WTC11 (cell line): ENCODE data around the gene LVRN. TPM values are rescaled to one million over a fixed set of nuclear protein-coding genes. Genes with fewer than 3 reads are reported as not detected.

Source experiments
- ATAC-seq: fragments of 200-7000 bp; cut with Tn5 transposase; 2 replicates; pipeline ENCODE4 v1.10.0; 2021; ENCODE audit warnings: mild to moderate bottlenecking, moderate library complexity
- CTCF ChIA-PET: fragments of 300-600 bp; sonication (Branson Sonifier 250); formaldehyde crosslinking; loops from one replicate; lab custom pipeline; 2021; ENCODE audit warnings: antibody characterized with exemption; lab: Charles Lee
- POLR2A ChIA-PET: fragments of 350-600 bp; sonication (Branson Sonifier 250); formaldehyde crosslinking; loops from one replicate; lab custom pipeline; 2021; ENCODE audit warnings: antibody characterized with exemption; lab: Charles Lee
- DNase-seq: peaks from one replicate; pipeline ENCODE4 v3.0.0; 2021; ENCODE audit warnings: low spot score
- H3K27ac Mint-ChIP-seq: 2 replicates; pipeline ENCODE4 v1.8.0; 2021; ENCODE audit warnings: mixed read lengths
- H3K27me3 Mint-ChIP-seq: 2 replicates; pipeline ENCODE4 v1.8.0; 2021; ENCODE audit warnings: low read depth, mild to moderate bottlenecking, moderate library complexity, mixed read lengths
- H3K36me3 Mint-ChIP-seq: 2 replicates; pipeline ENCODE4 v1.8.0; 2021; ENCODE audit warnings: mixed read lengths
- H3K4me1 Mint-ChIP-seq: 2 replicates; pipeline ENCODE4 v1.8.0; 2022; ENCODE audit warnings: mixed read lengths
- H3K4me3 Mint-ChIP-seq: 2 replicates; pipeline ENCODE4 v1.8.0; 2021; ENCODE audit warnings: mild to moderate bottlenecking, moderate library complexity, mixed read lengths
- H3K9me3 Mint-ChIP-seq: 2 replicates; pipeline ENCODE4 v1.8.0; 2021; ENCODE audit warnings: mixed read lengths
- AFF4 ChIP-seq: sonication (generic); formaldehyde crosslinking; IDR thresholded peaks from 2 replicates; pipeline ENCODE4 v1.8.1; 2023; ENCODE audit warnings: mild to moderate bottlenecking, missing genetic modification reagents, borderline replicate concordance
- AR ChIP-seq: fragments of 250-450 bp; sonication (Bioruptor Pico); IDR thresholded peaks from 2 replicates; pipeline ENCODE4 v1.9.0; 2021; ENCODE audit warnings: mild to moderate bottlenecking
- CDX4 ChIP-seq: fragments of 250-450 bp; sonication (Bioruptor Pico); IDR thresholded peaks from 2 replicates; pipeline ENCODE4 v1.9.0; 2021; ENCODE audit warnings: moderate library complexity, mild to moderate bottlenecking, inconsistent platforms, borderline replicate concordance
- FOXP4 ChIP-seq: sonication (generic); formaldehyde crosslinking; IDR thresholded peaks from 2 replicates; pipeline ENCODE4 v1.8.0; 2022; ENCODE audit warnings: mild to moderate bottlenecking, missing genetic modification reagents
- GABPB1 ChIP-seq: sonication (generic); formaldehyde crosslinking; IDR thresholded peaks from 2 replicates; pipeline ENCODE4 v1.8.1; 2023; ENCODE audit warnings: mild to moderate bottlenecking, missing genetic modification reagents
- MAX ChIP-seq: sonication (generic); formaldehyde crosslinking; IDR thresholded peaks from 2 replicates; pipeline ENCODE4 v1.8.0; 2022; ENCODE audit warnings: mild to moderate bottlenecking, missing genetic modification reagents
- MLX ChIP-seq: sonication (generic); formaldehyde crosslinking; IDR thresholded peaks from 2 replicates; pipeline ENCODE4 v1.8.1; 2023; ENCODE audit warnings: mild to moderate bottlenecking, missing genetic modification reagents, moderate library complexity
- MXD4 ChIP-seq: fragments of 250-450 bp; sonication (Bioruptor Pico); IDR thresholded peaks from 2 replicates; pipeline ENCODE4 v1.8.0; 2021; ENCODE audit warnings: mild to moderate bottlenecking, moderate library complexity, borderline replicate concordance
- NFE2L1 ChIP-seq: sonication (generic); formaldehyde crosslinking; IDR thresholded peaks from 2 replicates; pipeline ENCODE4 v1.8.1; 2023; ENCODE audit warnings: missing genetic modification reagents
- NFYB ChIP-seq: sonication (generic); formaldehyde crosslinking; conservative IDR thresholded peaks from 2 replicates; pipeline ENCODE4 v1.8.0; 2022; ENCODE audit warnings: low read depth, missing genetic modification reagents
- NR1H2 ChIP-seq: sonication (generic); formaldehyde crosslinking; IDR thresholded peaks from 2 replicates; pipeline ENCODE4 v1.9.0; 2021; ENCODE audit warnings: mild to moderate bottlenecking, moderate library complexity, missing genetic modification reagents
- NR2C2 ChIP-seq: sonication (generic); formaldehyde crosslinking; IDR thresholded peaks from 2 replicates; pipeline ENCODE4 v1.8.0; 2022; ENCODE audit warnings: mild to moderate bottlenecking, missing genetic modification reagents
- PREB ChIP-seq: sonication (generic); formaldehyde crosslinking; IDR thresholded peaks from 2 replicates; pipeline ENCODE4 v1.8.1; 2022; ENCODE audit warnings: mild to moderate bottlenecking, missing genetic modification reagents, moderate library complexity, borderline replicate concordance
- TEAD1 ChIP-seq: sonication (generic); formaldehyde crosslinking; IDR thresholded peaks from 2 replicates; pipeline ENCODE4 v1.8.0; 2022; ENCODE audit warnings: mild to moderate bottlenecking, missing genetic modification reagents
- TP53 ChIP-seq: sonication (generic); formaldehyde crosslinking; IDR thresholded peaks from 2 replicates; pipeline ENCODE4 v1.8.1; 2023; ENCODE audit warnings: mild to moderate bottlenecking, missing genetic modification reagents
- ZMAT4 ChIP-seq: fragments of 250-450 bp; sonication (Bioruptor Pico); IDR thresholded peaks from 2 replicates; pipeline ENCODE4 v1.9.0; 2021; ENCODE audit warnings: mild to moderate bottlenecking
- ZNF512 ChIP-seq: sonication (generic); formaldehyde crosslinking; IDR thresholded peaks from 2 replicates; pipeline ENCODE4 v1.8.1; 2022; ENCODE audit warnings: missing genetic modification reagents, borderline replicate concordance
- ZSCAN18 ChIP-seq: fragments of 250-450 bp; sonication (Bioruptor Pico); IDR thresholded peaks from 2 replicates; pipeline ENCODE4 v2.1.2; 2022; ENCODE audit warnings: mild to moderate bottlenecking, moderate library complexity
- total RNA-seq: library from RNA; stranded (reverse); gene quantifications from 3 replicates; pipeline ENCODE4 v1.2.3, GENCODE V29; 2021

Gene LVRN
- total RNA-seq, 1 experiment from 2014 or later: 0.13 TPM

- TF ChIP-seq AR (CRISPR knock-in tag): no peak
- TF ChIP-seq TEAD1: no peak
- no peak for TF ChIP-seq TP53 (CRISPR knock-in tag)
- no peak for TF ChIP-seq PREB
- TF ChIP-seq NR1H2 (CRISPR knock-in tag): no peak
- no peak for TF ChIP-seq AFF4 (CRISPR knock-in tag)
- TF ChIP-seq MXD4 (CRISPR knock-in tag): no peak
- no peak for TF ChIP-seq NR2C2 (CRISPR knock-in tag)
Observed at GRCh38 chr5:116013207-116013785, 51.0 kb downstream of the LVRN start (continued).

GRCh38 chr5:116013936-116014335 lies 51.7 kb downstream of the LVRN start:
- no peak for TF ChIP-seq GABPB1
- TF ChIP-seq CDX4 (CRISPR knock-in tag): no peak
- no peak for TF ChIP-seq ZMAT4 (CRISPR knock-in tag)
- no peak for TF ChIP-seq ZSCAN18 (CRISPR knock-in tag)
- no peak for TF ChIP-seq ZNF512 (CRISPR knock-in tag)
- TF ChIP-seq MLX (CRISPR knock-in tag): no peak
- TF ChIP-seq MAX (CRISPR knock-in tag): no peak
- no peak for TF ChIP-seq NFE2L1 (CRISPR knock-in tag)
- no peak for TF ChIP-seq PREB
- TF ChIP-seq FOXP4: no peak
- no peak for TF ChIP-seq NR1H2 (CRISPR knock-in tag)
- no peak for TF ChIP-seq NFYB
- Mint-ChIP-seq H3K4me1 (no peaks in the 10 kb centered on the region), H3K27ac (no peak overlapping the region), H3K27me3 (no peaks in the 10 kb centered on the region), H3K4me3 (no peak overlapping the region), H3K9me3 (no peaks in the 10 kb centered on the region), H3K36me3 (no peaks in the 10 kb centered on the region)
- POLR2A ChIA-PET: no interaction called here
- DNase-seq (no peak), ATAC-seq (no peak)
- CTCF ChIA-PET: no interaction called here
